HG02759 (cell line): Measurements from ENCODE around the gene SMOC1.

Experiments
- ATAC-seq: cut with Tn5 transposase; IDR thresholded peaks from one replicate; pipeline ENCODE4 v1.9.1; 2021; ENCODE audit warnings: mild to moderate bottlenecking, moderate library complexity; ENCODE audit not compliant: unreplicated experiment

SMOC1 gene

DNA sequence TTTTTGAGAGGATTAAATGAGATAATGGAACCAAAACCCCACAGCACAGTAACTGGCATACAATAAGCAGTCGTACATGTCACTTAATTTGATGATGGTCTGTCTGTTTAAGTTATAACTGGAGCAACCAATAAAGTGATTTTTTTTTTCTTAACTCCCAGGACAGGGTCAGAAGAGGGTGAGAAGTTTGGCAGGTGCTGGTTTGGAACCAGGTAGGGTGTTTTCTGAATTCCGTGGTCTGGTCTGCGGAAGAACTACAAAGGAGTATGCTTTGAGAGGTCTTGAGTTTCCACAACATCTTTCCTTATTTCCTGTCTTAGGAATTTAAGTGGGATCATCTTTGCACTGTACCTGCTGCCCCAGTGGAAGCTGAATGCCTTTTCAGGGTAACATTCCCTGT lies 197.8 kb downstream of the SMOC1 start:
- ATAC-seq = no peak

DNA sequence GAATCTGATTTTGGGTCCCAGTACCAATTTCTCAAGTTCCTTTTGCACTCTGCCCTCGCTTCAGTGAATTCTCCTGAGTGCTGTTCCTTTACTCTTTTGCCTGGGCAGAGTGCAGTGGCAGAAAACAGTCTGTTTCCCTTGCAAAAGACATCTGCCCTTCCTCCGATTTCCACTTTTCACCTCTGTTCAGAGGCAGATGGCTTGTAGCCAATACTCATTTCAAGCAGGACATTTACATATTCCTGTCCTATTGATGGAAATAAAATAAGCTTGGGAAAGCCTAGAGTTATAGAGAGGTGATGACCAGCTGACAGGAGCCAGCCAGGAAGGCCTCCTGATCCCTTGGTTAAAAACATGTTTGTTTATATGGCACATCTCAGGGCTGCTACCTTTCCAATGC lies 198.5 kb downstream of the SMOC1 start:
- ATAC-seq = no peak

DNA sequence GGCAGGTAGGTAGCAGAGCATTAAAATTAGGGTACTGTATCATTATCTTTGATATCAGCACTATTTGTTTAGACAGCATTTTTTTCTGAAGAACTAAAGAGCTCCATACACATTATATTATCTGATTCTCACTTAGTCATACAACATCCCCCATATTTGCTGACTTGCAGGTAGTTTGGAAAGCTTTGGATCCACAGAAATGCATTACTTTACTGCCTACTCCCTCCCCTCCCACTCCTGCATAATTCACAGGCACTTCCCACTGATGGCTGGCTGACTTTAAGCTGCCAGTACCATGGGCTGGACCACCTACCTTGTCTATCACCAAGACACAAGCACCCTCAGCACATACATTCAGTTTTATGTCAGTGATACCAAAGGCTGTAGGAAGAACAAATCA lies 199.1 kb downstream of the SMOC1 start:
- no peak for ATAC-seq

DNA sequence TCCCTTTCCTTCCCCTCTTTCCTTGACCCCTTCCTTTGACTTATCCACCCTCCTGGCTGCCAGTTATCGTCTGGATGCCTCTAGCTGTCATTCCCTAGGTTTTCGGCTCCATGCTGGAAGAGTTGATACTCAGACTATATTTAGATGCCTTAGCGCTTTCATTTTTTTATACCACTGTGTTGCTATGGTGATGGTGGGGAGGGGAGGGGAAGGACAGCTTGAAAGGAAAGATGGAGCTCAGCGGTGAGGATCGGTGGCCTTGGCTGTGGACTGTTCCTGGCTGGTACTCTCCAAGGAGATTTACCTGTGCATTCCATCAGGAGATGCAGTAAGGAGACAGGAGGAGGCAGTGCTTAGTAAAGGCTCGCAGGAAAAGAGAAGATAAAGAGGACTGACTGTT lies 200.9 kb downstream of the SMOC1 start:
- ATAC-seq = no peak
